Measurements from ENCODE around the gene NPC1L1. TPM values are rescaled to one million over a fixed set of nuclear protein-coding genes. Genes with fewer than 3 reads are reported as not detected.

Gene NPC1L1
- total RNA-seq, 1 experiment from 2014 or later = 0.15 TPM

DNA sequence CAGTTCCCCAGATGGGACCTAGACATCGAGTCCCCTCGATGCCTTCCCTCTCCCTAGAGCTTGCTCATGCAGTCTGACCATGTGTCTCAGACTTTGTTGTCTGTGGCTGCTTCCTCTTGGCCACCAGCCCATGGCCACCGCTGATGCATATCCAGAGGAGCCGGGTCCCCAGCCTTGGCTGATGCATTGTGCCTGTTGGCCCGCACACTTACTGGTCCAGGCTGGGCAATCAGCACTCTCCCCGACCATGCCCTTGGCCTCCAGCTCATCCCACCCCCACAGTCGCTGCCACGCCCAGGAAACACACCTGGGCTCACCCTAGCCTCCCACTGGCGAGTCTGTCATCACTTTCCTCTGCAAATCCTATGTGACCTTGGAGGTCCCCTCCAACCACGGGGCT is 10.1 kb downstream of the NPC1L1 start (continued):
- TF ChIP-seq, protein P1, sequence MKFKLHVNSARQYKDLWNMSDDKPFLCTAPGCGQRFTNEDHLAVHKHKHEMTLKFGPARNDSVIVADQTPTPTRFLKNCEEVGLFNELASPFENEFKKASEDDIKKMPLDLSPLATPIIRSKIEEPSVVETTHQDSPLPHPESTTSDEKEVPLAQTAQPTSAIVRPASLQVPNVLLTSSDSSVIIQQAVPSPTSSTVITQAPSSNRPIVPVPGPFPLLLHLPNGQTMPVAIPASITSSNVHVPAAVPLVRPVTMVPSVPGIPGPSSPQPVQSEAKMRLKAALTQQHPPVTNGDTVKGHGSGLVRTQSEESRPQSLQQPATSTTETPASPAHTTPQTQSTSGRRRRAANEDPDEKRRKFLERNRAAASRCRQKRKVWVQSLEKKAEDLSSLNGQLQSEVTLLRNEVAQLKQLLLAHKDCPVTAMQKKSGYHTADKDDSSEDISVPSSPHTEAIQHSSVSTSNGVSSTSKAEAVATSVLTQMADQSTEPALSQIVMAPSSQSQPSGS (CRISPR knock-in tag; IDR thresholded peaks at IDR 0.05; ENCODE audit: borderline replicate concordance, low read depth) = no peak
- TF ChIP-seq CREM (CRISPR knock-in tag; IDR thresholded peaks at IDR 0.05) (no peak), JUN (CRISPR knock-in tag; IDR thresholded peaks at IDR 0.05) (no peak), ETV6 (CRISPR knock-in tag; IDR thresholded peaks at IDR 0.05) (no peak), NR2C2 (CRISPR knock-in tag; IDR thresholded peaks at IDR 0.05) (no peak), ZBTB21 (CRISPR knock-in tag; IDR thresholded peaks at IDR 0.05; ENCODE audit: borderline replicate concordance) (no peak), ZNF138 (CRISPR knock-in tag; conservative IDR thresholded peaks at IDR 0.05) (no peak), SMAD4 (CRISPR knock-in tag; IDR thresholded peaks at IDR 0.05) (no peak)
- TF ChIP-seq, protein P2, sequence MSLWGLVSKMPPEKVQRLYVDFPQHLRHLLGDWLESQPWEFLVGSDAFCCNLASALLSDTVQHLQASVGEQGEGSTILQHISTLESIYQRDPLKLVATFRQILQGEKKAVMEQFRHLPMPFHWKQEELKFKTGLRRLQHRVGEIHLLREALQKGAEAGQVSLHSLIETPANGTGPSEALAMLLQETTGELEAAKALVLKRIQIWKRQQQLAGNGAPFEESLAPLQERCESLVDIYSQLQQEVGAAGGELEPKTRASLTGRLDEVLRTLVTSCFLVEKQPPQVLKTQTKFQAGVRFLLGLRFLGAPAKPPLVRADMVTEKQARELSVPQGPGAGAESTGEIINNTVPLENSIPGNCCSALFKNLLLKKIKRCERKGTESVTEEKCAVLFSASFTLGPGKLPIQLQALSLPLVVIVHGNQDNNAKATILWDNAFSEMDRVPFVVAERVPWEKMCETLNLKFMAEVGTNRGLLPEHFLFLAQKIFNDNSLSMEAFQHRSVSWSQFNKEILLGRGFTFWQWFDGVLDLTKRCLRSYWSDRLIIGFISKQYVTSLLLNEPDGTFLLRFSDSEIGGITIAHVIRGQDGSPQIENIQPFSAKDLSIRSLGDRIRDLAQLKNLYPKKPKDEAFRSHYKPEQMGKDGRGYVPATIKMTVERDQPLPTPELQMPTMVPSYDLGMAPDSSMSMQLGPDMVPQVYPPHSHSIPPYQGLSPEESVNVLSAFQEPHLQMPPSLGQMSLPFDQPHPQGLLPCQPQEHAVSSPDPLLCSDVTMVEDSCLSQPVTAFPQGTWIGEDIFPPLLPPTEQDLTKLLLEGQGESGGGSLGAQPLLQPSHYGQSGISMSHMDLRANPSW (CRISPR knock-in tag; conservative IDR thresholded peaks at IDR 0.05; ENCODE audit: low read depth) = no peak
- TF ChIP-seq, protein P3, sequence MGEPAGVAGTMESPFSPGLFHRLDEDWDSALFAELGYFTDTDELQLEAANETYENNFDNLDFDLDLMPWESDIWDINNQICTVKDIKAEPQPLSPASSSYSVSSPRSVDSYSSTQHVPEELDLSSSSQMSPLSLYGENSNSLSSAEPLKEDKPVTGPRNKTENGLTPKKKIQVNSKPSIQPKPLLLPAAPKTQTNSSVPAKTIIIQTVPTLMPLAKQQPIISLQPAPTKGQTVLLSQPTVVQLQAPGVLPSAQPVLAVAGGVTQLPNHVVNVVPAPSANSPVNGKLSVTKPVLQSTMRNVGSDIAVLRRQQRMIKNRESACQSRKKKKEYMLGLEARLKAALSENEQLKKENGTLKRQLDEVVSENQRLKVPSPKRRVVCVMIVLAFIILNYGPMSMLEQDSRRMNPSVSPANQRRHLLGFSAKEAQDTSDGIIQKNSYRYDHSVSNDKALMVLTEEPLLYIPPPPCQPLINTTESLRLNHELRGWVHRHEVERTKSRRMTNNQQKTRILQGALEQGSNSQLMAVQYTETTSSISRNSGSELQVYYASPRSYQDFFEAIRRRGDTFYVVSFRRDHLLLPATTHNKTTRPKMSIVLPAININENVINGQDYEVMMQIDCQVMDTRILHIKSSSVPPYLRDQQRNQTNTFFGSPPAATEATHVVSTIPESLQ (CRISPR knock-in tag; IDR thresholded peaks at IDR 0.05) = no peak

GRCh38 chr7:44524811-44525388 is 16.2 kb downstream of the NPC1L1 start:
- Mint-ChIP-seq H3K4me3 (no peak overlapping the region), H3K27me3 (ENCODE audit: low read depth) (peaks cover 12% of the 10 kb centered on the region), H3K4me1 (no peaks in the 10 kb centered on the region), H3K27ac (no peak overlapping the region), H3K9me3 (peaks cover 14% of the 10 kb centered on the region), H3K36me3 (0 out of 2 replicates have a peak, but pooled peaks cover 4% of the 10 kb centered on the region)
- DNase-seq (ENCODE audit: low spot score) (no peak), ATAC-seq (no peak)
- CTCF ChIA-PET = interaction anchor here (1.0 kb wide), 1 partner anchor 10 kb away, joined by 3 read pairs; no protein-coding TSS in a partner anchor
- POLR2A ChIA-PET = no interaction called here
- TF ChIP-seq ZMAT4 (CRISPR knock-in tag; IDR thresholded peaks at IDR 0.05) (no peak), GABPB1 (CRISPR knock-in tag; IDR thresholded peaks at IDR 0.05) (no peak), FOXP4 (CRISPR knock-in tag; IDR thresholded peaks at IDR 0.05) (no peak), ETV6 (CRISPR knock-in tag; IDR thresholded peaks at IDR 0.05) (no peak), SMAD3 (CRISPR knock-in tag; IDR thresholded peaks at IDR 0.05; ENCODE audit: borderline replicate concordance) (no peak), EMX1 (CRISPR knock-in tag; IDR thresholded peaks at IDR 0.05) (no peak)
- TF ChIP-seq, protein P4, sequence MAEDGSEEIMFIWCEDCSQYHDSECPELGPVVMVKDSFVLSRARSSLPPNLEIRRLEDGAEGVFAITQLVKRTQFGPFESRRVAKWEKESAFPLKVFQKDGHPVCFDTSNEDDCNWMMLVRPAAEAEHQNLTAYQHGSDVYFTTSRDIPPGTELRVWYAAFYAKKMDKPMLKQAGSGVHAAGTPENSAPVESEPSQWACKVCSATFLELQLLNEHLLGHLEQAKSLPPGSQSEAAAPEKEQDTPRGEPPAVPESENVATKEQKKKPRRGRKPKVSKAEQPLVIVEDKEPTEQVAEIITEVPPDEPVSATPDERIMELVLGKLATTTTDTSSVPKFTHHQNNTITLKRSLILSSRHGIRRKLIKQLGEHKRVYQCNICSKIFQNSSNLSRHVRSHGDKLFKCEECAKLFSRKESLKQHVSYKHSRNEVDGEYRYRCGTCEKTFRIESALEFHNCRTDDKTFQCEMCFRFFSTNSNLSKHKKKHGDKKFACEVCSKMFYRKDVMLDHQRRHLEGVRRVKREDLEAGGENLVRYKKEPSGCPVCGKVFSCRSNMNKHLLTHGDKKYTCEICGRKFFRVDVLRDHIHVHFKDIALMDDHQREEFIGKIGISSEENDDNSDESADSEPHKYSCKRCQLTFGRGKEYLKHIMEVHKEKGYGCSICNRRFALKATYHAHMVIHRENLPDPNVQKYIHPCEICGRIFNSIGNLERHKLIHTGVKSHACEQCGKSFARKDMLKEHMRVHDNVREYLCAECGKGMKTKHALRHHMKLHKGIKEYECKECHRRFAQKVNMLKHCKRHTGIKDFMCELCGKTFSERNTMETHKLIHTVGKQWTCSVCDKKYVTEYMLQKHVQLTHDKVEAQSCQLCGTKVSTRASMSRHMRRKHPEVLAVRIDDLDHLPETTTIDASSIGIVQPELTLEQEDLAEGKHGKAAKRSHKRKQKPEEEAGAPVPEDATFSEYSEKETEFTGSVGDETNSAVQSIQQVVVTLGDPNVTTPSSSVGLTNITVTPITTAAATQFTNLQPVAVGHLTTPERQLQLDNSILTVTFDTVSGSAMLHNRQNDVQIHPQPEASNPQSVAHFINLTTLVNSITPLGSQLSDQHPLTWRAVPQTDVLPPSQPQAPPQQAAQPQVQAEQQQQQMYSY (CRISPR knock-in tag; IDR thresholded peaks at IDR 0.05) = no peak
- TF ChIP-seq, protein P5, sequence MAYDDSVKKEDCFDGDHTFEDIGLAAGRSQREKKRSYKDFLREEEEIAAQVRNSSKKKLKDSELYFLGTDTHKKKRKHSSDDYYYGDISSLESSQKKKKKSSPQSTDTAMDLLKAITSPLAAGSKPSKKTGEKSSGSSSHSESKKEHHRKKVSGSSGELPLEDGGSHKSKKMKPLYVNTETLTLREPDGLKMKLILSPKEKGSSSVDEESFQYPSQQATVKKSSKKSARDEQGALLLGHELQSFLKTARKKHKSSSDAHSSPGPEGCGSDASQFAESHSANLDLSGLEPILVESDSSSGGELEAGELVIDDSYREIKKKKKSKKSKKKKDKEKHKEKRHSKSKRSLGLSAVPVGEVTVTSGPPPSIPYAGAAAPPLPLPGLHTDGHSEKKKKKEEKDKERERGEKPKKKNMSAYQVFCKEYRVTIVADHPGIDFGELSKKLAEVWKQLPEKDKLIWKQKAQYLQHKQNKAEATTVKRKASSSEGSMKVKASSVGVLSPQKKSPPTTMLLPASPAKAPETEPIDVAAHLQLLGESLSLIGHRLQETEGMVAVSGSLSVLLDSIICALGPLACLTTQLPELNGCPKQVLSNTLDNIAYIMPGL (CRISPR knock-in tag; IDR thresholded peaks at IDR 0.05) = no peak
- TF ChIP-seq, protein P6, sequence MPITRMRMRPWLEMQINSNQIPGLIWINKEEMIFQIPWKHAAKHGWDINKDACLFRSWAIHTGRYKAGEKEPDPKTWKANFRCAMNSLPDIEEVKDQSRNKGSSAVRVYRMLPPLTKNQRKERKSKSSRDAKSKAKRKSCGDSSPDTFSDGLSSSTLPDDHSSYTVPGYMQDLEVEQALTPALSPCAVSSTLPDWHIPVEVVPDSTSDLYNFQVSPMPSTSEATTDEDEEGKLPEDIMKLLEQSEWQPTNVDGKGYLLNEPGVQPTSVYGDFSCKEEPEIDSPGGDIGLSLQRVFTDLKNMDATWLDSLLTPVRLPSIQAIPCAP (CRISPR knock-in tag; IDR thresholded peaks at IDR 0.05) = no peak
- TF ChIP-seq, protein P7, sequence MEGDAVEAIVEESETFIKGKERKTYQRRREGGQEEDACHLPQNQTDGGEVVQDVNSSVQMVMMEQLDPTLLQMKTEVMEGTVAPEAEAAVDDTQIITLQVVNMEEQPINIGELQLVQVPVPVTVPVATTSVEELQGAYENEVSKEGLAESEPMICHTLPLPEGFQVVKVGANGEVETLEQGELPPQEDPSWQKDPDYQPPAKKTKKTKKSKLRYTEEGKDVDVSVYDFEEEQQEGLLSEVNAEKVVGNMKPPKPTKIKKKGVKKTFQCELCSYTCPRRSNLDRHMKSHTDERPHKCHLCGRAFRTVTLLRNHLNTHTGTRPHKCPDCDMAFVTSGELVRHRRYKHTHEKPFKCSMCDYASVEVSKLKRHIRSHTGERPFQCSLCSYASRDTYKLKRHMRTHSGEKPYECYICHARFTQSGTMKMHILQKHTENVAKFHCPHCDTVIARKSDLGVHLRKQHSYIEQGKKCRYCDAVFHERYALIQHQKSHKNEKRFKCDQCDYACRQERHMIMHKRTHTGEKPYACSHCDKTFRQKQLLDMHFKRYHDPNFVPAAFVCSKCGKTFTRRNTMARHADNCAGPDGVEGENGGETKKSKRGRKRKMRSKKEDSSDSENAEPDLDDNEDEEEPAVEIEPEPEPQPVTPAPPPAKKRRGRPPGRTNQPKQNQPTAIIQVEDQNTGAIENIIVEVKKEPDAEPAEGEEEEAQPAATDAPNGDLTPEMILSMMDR (IDR thresholded peaks at IDR 0.05) = no peak
